ENCODE results near the gene PACRG. TPM values are rescaled to one million over a fixed set of nuclear protein-coding genes. Genes with fewer than 3 reads are reported as not detected.

Gene PACRG
- total and polyA plus RNA-seq, 2 donors (not counting 3 experiments of a cell fraction or from before 2014, with no cell fraction given), result 0.08 TPM; not detected in 1

- Histone ChIP-seq H3K9ac (replicated peaks; ENCODE audit: extremely low read depth, insufficient read depth, low read length) (no peak overlapping the region), H3K4me1 (ENCODE audit: control insufficient read depth, extremely low read depth, insufficient read depth, low read length) (no peaks in the 10 kb centered on the region), H3K79me2 (ENCODE audit: control insufficient read depth, insufficient read depth, low read length) (no peaks in the 10 kb centered on the region), H3K4me2 (ENCODE audit: insufficient read depth, low read length) (no peak overlapping the region), H3K36me3 (ENCODE audit: control insufficient read depth in 2 of 2, extremely low read depth in 1 of 2, insufficient read depth in 2 of 2, low read length in 2 of 2) (no peaks in the 10 kb centered on the region), H3K27me3 (ENCODE audit: control insufficient read depth in 2 of 2, insufficient read depth in 2 of 2, low read length in 2 of 2) (no peaks in the 10 kb centered on the region), H3K4me3 (replicated peaks in 1 of 3; ENCODE audit: insufficient read depth in 1 of 3, low read depth in 1 of 3, low read length in 3 of 3) (no peak overlapping the region), H4K20me1 (replicated peaks; ENCODE audit: control insufficient read depth, extremely low read depth, insufficient read depth, low read length) (no peaks in the 10 kb centered on the region), H3K27ac (ENCODE audit: insufficient read depth, low read depth, low read length) (no peak overlapping the region), H2AFZ (ENCODE audit: low read depth, low read length) (no peak overlapping the region), H3K9me3 (replicated peaks; ENCODE audit: control insufficient read depth, insufficient read depth, low read length) (peaks cover 2% of the 10 kb centered on the region), H3K9me1 (replicated peaks; ENCODE audit: control insufficient read depth, extremely low read depth, insufficient read depth, low read length) (no peaks in the 10 kb centered on the region)
- TF ChIP-seq, protein P1, sequence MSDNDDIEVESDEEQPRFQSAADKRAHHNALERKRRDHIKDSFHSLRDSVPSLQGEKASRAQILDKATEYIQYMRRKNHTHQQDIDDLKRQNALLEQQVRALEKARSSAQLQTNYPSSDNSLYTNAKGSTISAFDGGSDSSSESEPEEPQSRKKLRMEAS (IDR thresholded peaks at IDR 0.05; ENCODE audit: insufficient read depth, insufficient read length), result no peak
- TF ChIP-seq FOS (IDR thresholded peaks at IDR 0.05; ENCODE audit: borderline replicate concordance, insufficient read depth, low read length) (no peak), POLR2A (IDR thresholded peaks at IDR 0.05; ENCODE audit: low read depth, low read length) (no peak), MYC (IDR thresholded peaks at IDR 0.05; ENCODE audit: low read depth, low read length) (no peak), JUN (IDR thresholded peaks at IDR 0.05; ENCODE audit: borderline replicate concordance, insufficient read depth, insufficient read length, low read depth) (no peak), EZH2 (IDR thresholded peaks at IDR 0.05; ENCODE audit: borderline replicate concordance, low read depth, low read length, severe bottlenecking) (no peak), POLR2AphosphoS5 (IDR thresholded peaks at IDR 0.05; ENCODE audit: insufficient read depth, low read depth, low read length) (no peak), GATA2 (IDR thresholded peaks at IDR 0.05; ENCODE audit: insufficient read depth, insufficient read length, low read depth, low read length) (no peak)
- TF ChIP-seq, protein P2, sequence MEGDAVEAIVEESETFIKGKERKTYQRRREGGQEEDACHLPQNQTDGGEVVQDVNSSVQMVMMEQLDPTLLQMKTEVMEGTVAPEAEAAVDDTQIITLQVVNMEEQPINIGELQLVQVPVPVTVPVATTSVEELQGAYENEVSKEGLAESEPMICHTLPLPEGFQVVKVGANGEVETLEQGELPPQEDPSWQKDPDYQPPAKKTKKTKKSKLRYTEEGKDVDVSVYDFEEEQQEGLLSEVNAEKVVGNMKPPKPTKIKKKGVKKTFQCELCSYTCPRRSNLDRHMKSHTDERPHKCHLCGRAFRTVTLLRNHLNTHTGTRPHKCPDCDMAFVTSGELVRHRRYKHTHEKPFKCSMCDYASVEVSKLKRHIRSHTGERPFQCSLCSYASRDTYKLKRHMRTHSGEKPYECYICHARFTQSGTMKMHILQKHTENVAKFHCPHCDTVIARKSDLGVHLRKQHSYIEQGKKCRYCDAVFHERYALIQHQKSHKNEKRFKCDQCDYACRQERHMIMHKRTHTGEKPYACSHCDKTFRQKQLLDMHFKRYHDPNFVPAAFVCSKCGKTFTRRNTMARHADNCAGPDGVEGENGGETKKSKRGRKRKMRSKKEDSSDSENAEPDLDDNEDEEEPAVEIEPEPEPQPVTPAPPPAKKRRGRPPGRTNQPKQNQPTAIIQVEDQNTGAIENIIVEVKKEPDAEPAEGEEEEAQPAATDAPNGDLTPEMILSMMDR (IDR thresholded peaks at IDR 0.05; ENCODE audit: extremely low read depth in 1 of 2, insufficient read depth in 1 of 2, low read depth in 1 of 2, low read length in 2 of 2), result no peak
- no TSS peak for BruUV-seq (replicated peaks)
- CTCF ChIA-PET, result no interaction called here
- POLR2A ChIA-PET, result no interaction called here
- intact Hi-C loops (cut with micrococcal nuclease), result no loop called here
- no peak for FAIRE-seq
- dilution Hi-C loops (cut with MboI; ENCODE audit: extremely low pct_ligation_motif_present, low sequenced_read_pairs), result no loop called here
- DNase-seq (ENCODE audit: low read depth, low spot score), result no peak
Observed at GRCh38 chr6:162973151-162973872, 245.5 kb downstream of the PACRG start.
